Inferior parietal cortex (tissue), 1 donor: ENCODE data around the gene POLR3G.
A peak's percentile ranks its signal among the peaks of the same experiment; 100 is the strongest.

ENCODE experiments used
- DNase-seq: peaks from one replicate; pipeline ENCODE4 v3.0.0-alpha.2; 2016; ENCODE audit errors: extremely low spot score

Gene POLR3G, protein sequence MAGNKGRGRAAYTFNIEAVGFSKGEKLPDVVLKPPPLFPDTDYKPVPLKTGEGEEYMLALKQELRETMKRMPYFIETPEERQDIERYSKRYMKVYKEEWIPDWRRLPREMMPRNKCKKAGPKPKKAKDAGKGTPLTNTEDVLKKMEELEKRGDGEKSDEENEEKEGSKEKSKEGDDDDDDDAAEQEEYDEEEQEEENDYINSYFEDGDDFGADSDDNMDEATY

DNA sequence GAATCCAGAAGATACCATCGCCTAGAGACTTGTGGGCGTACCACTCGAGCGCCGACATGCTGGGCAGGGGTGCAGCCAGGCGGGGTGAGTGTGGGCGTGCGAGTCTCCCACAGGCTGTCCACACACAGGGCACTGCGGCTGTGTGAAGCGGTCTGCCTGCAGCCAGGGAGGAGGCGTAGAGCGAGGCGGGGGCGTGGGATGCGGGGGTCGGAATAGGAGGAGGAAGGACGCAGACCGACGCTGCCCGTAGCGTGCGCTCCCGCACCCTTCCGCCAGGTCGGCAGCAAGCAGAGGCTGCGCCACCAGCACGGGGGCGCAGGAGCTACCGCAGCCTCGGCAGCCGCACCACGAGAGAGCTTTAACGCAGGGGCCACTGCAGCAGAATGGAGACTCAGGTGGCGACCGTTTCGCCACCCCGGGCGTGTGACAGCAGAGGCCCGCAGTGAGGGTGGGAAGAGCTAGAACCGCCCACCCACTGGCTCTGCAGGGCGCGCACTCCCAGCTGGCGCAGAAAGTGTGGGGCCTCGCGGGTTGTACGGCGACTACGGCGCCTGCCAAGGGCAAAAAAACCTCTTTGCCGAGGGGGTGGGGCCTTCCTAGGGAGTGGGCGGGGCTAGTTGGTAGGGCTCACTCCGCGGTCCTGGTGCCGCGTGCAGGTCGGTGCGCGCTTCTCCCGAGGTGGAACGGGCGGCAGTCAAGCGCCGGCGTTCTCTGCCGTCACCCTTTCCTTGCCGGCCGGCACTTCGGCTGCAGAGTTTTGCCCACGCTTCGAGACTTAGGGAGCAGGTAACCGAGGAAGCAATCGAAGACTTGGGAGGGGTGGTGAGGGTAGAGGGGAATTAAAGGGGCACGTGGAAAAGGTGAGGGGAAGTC lies at the start of gene POLR3G, which contains the start of gene MBLAC2:
Gene POLR3G, plus strand, starts transcription at position 630 of the 873 bp plus-strand sequence. CDS start 10,704 bp downstream, outside the sequence.
Gene MBLAC2, minus strand, starts transcription at position 537 of the 873 bp plus-strand sequence. Its CDS starts 479 bp downstream, at position 58.
- peak; percentile 84 for DNase-seq

DNA sequence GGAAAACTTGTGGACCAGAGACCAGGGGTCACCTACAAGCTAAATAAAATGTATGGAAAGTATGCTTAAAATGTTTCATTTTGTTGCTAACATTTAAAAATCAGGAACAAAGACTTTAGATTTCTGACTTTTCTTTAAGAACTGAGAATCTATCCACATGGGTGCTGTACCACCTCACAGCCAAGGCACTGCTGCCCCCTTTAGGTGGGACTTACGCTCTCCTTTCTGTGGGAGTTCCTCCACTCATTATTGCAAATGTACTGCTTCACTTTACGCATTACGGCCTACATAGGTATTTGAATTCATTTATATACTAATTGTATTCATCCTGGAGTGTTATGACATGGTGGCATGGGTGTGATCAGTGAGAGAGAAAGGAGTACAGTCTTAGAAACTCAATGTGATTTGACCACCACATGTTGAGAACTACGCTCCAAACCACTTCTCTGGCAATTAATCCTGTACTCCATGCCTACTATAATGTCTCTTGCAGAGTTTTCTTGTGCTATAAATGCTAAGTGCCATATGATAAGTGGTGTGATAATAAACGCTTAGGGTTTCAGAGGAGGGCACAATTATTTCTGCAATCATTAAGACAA lies 40.4 kb upstream of the POLR3G start:
- peak; percentile 74 for DNase-seq

DNA sequence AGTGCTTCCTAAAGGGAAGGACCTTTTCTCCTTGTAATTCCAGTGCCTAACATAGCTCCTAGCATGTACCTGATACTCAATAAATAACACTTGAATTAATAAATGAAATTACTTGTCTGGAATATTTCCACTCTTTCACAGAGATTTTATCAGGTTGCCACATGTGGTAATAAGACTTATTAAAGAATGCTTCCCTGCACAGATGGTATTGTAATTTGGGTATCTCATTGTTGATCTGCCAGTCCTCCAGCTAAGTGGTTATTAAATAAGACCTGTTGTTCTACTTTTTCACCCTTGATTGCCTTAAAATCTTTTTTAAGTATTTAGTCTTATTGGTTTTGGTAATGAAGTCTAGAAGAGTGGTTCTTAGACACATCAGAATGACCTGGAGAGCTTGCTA lies 37.0 kb upstream of the POLR3G start:
- no peak for DNase-seq

DNA sequence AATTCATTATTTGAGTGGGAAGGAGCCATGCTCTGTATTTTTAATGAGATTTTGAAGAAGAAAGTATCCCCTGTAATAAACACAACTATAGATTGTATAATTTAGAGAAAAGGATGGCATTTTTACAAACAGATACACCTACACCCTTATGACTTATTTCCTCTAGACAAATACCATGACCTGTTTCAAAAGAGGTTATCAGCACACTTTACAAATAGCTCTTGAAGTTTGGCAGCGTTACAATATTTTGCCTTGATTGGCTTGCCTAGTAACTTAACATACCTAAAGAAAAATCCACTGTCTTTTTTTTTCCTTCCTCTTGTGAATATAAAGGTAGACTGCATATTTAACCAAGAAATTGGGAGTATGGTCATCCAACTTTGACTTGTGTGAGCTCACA lies 36.6 kb upstream of the POLR3G start:
- no peak for DNase-seq

DNA sequence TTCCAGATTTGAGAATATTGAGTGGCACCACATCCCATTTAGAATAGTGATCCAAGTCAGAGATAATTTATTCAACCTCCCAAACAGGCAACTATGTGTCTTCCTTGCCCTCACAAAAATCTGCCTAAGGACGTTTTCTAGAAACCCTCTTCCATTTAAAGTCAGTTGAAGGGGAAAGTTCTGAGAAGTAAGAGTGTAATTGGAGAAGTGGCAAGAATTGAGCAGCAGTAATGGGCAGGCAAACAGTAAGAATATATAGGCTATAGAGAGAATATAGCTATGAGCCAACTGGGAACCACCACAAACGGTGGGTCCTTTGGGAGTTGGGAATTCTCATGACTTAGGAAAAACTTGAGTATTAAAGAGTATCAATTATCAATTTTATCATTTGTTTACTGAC lies 34.0 kb upstream of the POLR3G start:
- DNase-seq = no peak

DNA sequence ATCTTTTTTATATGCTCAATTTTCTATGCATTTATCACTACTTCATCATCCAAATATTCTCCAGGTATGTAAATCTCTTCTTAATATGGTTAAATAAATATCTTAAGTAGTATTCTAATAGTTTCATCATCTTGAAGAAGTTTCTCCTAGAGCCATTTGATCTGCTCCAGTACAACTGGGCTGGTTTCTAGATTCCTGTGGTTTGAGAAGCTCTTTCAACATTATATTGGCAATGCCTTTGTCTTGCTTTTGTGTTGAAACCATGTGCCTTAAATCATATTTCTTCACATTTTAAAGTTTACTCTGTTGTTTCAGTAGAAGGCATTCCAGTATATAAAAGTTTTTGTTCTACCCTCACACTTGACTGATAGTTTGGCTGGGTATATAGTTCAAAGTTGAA lies 27.7 kb upstream of the POLR3G start:
- DNase-seq = no peak

DNA sequence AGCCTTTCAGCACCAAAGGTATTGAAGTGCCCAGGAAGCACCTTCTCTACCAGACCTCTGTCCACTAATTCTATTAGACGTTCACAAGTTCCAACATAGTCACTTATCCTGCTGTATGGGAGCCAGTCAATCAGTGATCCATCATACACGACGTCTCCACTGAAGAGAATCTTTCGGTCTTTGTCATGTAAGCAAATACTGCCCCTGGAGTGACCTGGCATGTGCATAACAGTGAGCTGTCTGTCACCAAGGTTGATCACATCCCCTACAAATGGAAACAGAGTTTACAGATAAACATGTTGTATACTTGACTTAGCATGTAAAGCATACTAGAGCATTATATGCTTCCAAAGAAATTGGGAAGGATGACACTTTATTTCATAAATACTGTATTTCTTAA lies 13.4 kb upstream of the POLR3G start:
- DNase-seq = no peak

DNA sequence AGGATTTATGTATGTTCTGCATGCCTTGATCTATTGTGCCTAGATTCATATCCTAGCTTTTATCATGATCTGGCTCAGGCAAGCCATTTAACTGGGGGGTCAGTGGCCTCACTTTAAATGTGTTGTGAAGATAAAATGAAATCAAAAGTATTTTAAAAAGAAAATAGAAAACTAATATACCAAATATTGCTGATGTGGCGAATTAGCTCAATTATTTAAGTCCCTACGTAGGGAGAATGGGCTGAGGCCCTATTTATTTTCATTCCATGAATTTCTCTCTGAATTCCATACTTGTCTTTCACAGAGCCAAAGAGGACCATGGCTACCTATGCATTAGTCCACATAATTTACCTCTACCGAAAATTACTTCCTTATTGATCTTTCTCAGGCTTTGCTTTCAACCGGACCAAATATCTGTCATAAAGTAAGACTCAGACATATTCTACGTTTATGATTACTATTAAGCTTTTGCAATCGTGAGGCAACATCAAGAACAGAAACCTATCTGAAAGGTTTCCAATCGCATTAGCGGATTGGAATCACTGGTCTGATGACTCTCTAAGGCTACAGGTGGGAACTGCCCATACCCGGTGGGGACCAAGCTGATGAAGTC lies 1.8 kb upstream of the POLR3G start:
- DNase-seq = no peak

DNA sequence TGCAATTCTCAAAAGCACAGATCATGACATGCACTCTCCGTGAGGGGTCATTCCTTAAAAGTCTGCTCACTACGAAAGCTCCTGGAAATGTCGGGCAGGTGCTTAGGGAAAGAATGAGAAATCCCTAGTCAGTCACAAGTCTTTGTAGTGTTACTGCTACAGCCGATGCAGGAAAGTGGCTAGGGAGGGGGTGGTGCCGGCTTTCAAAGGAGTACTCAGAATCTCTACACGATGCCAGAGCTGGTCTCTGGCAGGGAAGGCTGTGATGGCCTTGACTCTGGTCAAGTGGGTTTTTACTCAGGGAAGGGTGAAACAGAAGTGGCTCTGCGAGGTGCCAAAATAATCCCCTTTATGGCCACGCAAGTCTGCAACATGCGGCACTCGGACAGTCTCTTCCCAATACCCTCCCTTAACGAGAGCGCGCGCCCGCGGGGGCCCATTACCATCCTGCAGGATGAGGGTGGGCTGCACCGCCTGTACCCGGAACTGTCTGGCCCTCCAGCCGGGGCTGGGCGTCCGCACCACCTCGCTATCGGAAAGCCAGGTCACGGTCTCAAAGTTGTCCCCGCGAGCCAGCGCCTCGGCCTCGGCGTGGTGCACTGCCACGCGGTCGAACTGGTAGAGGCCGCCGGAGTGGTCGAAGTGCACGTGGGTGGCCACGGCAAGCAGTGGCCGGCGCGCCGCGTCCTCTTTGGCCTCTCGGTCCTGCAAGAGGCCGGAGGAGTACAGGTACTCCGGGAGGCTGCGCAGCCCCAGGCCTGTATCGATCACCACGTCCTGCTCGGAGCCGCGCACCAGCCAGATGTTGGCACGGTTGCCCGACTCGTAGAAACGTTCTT lies 1.0 kb upstream of the POLR3G start:
- DNase-seq = peak; percentile 33

DNA sequence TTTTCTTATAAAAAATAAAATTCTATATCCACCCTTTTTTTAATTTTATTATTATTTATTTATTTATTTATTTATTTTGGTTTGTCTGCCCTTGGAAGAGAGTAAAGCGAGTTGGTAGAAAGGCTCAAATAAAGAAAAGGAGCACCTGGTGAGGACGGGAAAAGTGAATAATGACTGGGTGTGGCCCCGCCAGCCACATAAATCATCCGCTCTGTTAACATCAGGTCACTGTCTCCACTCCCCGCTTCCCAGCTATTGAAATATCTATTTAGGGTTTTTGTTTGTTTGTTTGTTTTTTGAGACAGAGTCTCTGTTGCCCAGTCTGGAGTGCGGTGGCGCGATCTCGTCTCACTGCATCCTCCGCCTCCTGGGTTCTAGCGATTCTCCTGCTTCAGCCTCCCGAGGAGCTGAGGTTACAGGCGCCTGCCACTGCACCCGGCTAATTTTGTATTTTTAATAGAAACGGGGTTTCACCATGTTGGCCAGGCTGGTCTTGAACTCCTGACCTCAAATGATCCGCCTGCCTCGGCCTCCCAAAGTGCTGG lies 844 bp downstream of the POLR3G start:
- DNase-seq = no peak

DNA sequence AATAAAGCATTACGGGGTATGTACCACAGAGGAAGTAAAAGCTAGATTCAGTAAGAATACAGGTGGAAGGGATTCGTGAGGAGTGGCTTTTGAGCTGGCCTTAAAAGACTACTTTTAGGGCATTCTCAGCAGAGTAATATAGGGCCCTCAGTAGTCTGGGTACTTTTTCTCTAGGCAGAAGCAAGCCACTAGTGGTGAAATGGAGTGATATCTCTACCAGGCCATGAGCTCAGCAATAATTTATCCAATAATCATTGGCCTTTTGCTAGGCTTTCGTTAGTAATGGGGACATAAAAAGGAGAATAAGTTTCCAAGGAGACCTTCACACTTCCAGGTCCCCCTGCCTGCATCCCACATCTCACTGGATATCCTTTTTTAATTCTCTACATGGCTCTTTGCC lies 1.7 kb downstream of the POLR3G start:
- DNase-seq = no peak

DNA sequence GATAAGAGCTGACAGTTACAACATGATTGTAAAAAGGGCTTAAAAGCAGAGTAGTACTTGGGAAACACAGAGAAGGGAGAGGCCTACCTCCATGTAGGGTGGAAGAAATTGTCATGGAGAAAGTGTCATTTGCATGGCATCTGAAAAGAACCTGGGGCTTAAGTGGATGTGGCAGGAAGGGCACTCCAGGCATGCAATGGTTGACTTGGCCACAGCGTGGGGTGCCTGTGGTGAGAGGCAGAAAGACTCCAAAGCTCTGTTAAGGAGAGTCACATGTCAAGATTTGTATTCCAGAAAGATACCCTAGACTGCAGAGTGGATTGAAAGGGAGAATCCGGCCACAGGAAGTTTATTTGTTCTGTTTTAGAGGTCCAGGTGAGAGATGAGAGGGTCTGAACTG lies 2.4 kb downstream of the POLR3G start:
- DNase-seq = peak; percentile 14

DNA sequence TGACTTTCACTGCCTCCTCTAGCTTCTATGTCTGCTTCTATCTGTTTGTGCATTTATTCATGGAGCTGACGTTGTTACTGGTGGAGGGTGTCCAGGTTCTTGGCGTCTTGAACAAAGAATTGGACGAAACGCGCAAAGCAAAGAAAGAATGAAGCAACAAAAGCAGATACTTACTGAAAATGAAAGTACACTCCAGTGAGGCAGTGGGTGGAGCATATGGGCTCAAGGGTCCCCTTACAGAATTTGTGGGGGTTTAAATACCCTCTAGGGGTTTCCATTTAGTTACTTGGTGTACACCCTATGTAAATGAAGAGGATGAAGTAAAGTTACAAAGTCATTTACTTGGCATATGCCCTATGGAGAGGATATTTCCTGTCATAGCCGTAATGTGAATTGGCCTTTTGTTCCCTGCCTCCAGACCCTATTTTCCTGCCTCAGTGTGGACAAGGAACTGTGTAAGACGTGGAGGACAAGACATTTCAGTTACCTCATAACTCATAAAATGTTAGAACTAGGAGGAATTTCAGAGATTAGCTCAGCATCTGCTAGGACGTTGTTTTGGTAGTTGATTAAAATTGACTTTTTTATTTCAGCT lies 3.1 kb downstream of the POLR3G start:
- DNase-seq = peak; percentile 15

DNA sequence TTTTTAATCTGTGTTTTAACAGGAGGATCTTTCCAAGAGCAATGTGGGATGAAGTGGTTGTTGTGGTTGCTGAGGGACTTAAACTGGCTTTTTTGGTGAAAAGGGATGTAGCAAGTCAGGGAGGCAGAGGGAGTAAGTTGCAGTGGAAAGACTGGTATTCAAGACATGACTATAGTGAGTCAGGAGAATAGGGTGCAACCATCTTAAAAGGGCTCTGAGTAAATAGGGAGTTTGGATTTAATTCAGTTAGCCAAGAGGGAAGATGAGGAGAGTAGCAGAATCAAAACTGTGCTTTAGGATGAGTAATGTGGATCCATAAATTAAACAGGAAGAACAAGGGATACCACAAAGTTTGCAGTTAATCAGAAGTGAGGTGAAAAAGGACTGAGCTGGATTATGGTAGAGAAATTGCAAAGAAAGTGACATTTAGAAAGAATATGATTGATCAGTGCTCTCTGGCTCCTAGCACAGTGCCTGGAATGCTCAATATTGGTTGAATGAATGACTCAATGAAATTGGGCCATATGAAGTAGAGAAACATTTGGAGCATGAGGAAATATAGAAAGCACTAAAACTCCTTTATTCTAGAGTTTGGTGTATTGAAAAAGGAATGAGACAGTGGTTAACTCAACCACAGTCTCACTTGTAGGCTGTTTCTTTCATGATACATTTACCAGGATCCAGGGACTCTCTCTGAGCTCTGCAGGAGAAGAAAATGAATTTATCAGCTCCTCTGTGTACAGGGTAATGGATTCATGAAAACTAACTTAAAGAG lies 5.1 kb downstream of the POLR3G start:
- no peak for DNase-seq

DNA sequence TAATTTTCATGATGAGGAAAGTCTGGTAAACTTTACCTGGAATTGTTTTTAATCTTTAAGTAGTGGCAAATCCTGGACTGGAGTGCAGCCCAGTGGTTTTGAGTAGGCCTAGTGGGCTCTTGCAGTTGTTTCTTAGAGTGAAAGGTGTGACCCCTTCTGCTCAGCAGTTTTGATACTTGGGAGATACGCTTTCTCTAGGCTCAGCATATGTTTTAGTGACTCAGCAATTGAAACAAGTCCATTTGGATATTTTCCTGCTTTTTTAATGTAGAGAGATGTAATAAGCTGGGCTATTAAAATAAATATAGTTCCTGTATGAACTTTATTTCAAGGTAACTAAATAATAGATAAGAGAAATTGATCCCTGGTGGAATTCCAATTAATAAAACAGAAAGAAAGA lies 6.0 kb downstream of the POLR3G start:
- DNase-seq = no peak

DNA sequence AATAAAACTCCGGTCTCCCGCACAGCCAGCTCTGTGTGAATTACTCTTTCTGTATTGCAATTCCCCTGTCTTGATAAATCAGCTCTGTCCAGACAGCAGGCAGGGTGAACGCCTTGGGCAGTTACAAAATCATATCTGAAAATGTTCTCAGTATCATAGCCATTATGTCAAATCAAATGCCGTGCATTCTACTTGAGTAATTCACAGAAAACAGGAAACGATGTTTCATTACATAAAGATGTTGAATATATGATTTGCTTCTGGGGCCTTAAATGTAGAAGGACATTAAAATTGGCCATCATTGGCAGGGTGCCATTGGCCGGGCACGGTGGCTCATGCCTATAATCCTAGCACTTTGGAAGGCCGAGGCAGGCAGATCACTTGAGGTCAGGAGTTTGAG lies 8.5 kb downstream of the POLR3G start:
- no peak for DNase-seq

DNA sequence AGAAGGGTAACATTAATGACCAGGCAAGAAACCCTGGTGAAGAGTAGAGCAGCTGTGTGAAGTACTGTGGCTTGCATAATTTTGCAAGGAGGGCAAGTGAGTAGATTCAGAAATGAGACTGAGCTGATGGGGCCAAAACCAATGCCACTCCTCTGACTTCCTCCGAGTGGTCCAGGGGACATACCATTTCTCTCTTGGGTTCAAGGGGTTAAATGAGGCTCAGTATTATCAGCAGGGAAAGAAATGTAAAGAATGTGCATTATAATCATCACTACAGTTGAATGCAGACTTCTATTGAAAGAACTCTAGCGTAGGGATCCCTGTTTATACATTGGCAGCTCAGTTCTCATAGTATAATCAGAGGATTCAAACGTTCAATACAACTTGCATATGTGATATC lies 9.9 kb downstream of the POLR3G start:
- no peak for DNase-seq

DNA sequence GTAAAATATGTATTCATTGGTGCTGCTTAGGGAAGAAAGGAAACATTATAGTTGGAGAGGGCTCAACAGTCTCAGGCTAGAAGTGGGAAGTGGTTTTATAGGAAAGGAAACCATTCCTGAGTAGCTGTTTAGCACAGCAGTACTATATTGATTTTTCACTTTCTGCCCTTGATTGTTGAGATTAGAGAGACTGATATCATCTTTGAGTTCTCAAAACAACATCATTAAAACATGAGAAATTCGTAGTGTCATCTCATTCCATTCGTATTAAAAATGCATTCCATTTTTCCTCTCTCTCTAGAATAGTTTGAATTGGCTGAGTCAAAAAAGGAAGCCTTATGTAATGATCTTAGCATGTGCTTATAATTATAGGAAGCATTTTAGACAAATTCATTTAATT lies 14.1 kb downstream of the POLR3G start:
- no peak for DNase-seq

DNA sequence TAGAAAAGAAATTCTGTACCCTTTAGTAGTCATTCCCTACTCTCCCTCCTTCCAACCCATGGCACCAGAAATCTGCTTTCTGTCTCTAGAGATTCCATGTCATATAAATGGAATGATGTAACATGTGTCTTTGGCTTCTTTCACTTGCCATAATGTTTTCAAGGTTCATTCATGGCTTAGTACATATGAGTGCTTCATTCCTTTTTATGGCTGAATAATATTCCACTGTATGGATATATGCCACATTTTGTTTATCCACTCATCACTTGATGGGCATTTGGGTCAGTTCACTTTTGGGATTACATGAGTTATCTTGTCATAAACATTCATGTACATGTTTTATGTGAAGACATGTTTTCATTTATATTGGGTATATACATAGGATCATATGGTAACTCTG lies 19.4 kb downstream of the POLR3G start:
- no peak for DNase-seq

DNA sequence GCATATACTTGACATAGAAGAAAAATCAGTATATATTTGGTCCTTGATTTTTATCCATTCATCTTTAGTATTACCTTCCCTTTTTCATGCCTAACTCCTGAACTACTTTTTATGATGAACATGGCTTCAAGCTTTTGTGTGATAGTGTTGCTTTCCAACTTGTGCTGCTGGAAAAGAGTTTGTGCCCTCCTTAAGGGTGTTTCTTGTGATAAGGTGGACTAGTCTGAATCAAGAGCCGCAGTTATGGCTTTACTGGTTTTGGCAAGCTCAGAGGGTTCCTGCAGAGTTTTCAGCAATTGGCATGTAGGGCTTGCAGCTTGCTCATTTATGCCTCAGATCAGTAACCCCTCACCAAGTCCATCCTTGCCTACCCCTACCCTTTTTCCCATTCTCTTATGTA lies 20.5 kb downstream of the POLR3G start:
- no peak for DNase-seq
